LNCaP clone FGC (cell line): Measurements from ENCODE around the gene THRB.

Experiments
- DNase-seq: peaks from one replicate; pipeline ENCODE4 v3.0.0-alpha.2; 2011; ENCODE audit warnings: low read depth
- H3K4me3 ChIP-seq: 2 replicates; pipeline ENCODE4 v1.5.1; 2011; ENCODE audit warnings: mild to moderate bottlenecking, low read depth, low read length, control low read depth
- TF ChIP-seq, protein P1 (sequence below): IDR thresholded peaks from 2 replicates; pipeline ENCODE4 v1.5.1; 2012; ENCODE audit warnings: mild to moderate bottlenecking; ENCODE audit not compliant: control insufficient read depth, insufficient read depth; ENCODE audit errors: extremely low read depth

Gene THRB

GRCh38 chr3:24184528-24185176 lies 310.0 kb downstream of the THRB start:
- TF ChIP-seq, protein P1, sequence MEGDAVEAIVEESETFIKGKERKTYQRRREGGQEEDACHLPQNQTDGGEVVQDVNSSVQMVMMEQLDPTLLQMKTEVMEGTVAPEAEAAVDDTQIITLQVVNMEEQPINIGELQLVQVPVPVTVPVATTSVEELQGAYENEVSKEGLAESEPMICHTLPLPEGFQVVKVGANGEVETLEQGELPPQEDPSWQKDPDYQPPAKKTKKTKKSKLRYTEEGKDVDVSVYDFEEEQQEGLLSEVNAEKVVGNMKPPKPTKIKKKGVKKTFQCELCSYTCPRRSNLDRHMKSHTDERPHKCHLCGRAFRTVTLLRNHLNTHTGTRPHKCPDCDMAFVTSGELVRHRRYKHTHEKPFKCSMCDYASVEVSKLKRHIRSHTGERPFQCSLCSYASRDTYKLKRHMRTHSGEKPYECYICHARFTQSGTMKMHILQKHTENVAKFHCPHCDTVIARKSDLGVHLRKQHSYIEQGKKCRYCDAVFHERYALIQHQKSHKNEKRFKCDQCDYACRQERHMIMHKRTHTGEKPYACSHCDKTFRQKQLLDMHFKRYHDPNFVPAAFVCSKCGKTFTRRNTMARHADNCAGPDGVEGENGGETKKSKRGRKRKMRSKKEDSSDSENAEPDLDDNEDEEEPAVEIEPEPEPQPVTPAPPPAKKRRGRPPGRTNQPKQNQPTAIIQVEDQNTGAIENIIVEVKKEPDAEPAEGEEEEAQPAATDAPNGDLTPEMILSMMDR, result no peak
- no peak for DNase-seq
- H3K4me3 ChIP-seq, result no peak overlapping the region

DNA sequence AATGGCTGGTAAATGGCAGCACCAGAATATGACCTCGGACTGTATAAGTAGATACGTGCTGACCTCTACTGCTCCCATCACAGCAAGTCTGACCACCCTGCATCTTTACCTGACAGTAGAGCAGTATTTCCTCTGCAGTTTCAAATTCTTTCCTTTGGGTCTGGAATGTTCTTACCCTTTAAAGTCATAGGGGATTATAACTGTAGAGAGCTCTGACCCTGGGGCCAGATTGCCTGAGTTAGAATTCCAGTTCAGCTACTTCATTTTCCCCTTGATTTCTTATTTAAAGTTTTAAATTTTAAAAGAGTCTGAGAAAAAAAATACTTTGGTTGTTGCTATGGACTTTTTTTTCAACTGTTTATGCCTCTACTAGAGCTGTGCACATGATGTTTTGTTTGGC lies 311.9 kb downstream of the THRB start:
- TF ChIP-seq, protein P1, result no peak
- no peak for DNase-seq
- H3K4me3 ChIP-seq, result no peak overlapping the region

DNA sequence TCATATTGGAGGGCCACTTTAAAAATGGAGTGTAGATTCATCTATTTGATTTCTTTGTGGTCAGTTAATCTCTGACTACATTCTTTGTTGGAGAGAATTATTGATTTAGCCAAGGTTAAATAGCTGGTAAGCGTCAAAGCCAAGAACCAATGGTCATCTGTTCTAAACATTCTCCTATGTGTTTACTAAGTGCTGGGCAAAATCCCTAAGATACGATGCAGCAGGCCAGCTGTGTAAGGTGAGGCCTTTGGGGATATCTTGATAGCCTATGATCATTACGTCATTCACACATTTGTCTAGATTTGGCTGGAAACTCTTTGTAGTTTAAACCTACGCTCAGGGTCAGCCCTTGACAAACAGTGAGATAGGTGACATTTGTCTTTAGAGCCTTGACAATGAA lies 313.4 kb downstream of the THRB start:
- DNase-seq, result no peak
- H3K4me3 ChIP-seq, result no peak overlapping the region
- TF ChIP-seq, protein P1, result no peak

GRCh38 chr3:24180616-24181015 lies 314.0 kb downstream of the THRB start:
- no peak overlapping the region for H3K4me3 ChIP-seq
- no peak for DNase-seq
- TF ChIP-seq, protein P1, result no peak

- TF ChIP-seq, protein P1, result no peak
- no peak overlapping the region for H3K4me3 ChIP-seq
- DNase-seq, result no peak
Observed at GRCh38 chr3:24177201-24177600, 317.4 kb downstream of the THRB start.

DNA sequence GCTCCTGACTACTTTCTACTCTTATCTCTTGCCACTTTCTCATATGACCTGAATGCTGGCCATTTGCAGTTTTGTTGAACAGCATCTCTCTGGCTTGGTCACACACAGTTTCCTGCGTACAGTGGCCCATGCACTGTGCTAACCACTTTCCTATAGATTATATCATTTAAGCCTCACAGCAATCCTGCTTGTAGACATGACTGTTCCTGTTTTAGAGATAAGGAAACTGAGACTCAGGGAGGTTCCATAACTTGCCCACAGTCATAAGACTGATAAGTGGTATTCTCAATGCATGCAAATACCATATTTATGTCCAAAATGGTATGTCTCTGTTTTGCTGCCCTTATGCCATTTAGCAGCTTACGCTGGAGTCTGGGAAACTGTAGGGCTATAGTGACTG lies 320.0 kb downstream of the THRB start:
- no peak for DNase-seq
- H3K4me3 ChIP-seq, result no peak overlapping the region
- TF ChIP-seq, protein P1, result no peak

DNA sequence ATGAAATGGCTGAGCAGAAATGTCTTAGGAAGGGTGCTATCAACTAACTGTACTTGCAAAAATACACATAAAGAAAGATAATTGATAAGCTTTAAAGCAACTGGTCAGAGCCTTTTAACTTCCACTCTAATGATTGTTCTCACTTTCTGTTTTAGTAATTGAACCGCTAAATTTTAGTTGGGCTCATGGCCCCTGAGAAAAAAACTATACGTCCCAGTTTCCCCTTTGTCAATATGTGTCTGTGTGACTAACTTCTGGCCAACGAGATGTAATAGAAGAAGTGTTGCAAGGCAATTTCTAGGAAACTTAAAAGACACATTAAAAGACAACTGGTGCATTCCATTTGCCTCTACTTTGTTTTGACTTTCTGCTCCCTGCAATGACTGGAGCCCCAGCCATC lies 325.7 kb downstream of the THRB start:
- TF ChIP-seq, protein P1, result no peak
- no peak overlapping the region for H3K4me3 ChIP-seq
- DNase-seq, result no peak
